Measurements from ENCODE around the gene ZNRD2.

- TF ChIP-seq CTCF (IDR thresholded peaks at IDR 0.05) = peak in 1 of 6 experiments; percentile 1
- TF ChIP-seq POLR2A (IDR thresholded peaks at IDR 0.05) = peak in 1 of 2 donors; percentile 74
These were observed 2.2 kb downstream of the ZNRD2 start, which contains the start of gene FAM89B for GRCh38 chr11:65572356-65573051.
